GM12891 (cell line): ENCODE data around the gene BLOC1S6.

Experiments
- DNase-seq: peaks from one replicate; pipeline ENCODE4 v3.0.0; 2011; ENCODE audit warnings: low spot score; ENCODE audit not compliant: insufficient read length
- FAIRE-seq: peaks from 2 replicates; lab custom pipeline; 2011; peaks lifted over from hg19 to GRCh38; lab: Jason Lieb, UNC
- PAX5 ChIP-seq: IDR thresholded peaks from 2 replicates; pipeline ENCODE4 v1.6.1; 2011; ENCODE audit warnings: low read length, moderate library complexity, mild to moderate bottlenecking; ENCODE audit not compliant: insufficient read depth, severe bottlenecking
- POLR2A ChIP-seq: IDR thresholded peaks from 2 replicates; pipeline ENCODE4 v1.6.1; 2011; ENCODE audit warnings: low read depth, low read length, control low read depth
- POLR2AphosphoS5 ChIP-seq: IDR thresholded peaks from 2 replicates; pipeline ENCODE4 v1.6.1; 2011; ENCODE audit warnings: low read depth, low read length, control low read depth
- POU2F2 ChIP-seq: IDR thresholded peaks from 2 replicates; pipeline ENCODE4 v1.6.1; 2011; ENCODE audit warnings: low read depth, mild to moderate bottlenecking, control low read depth, low read length, moderate library complexity
- SPI1 ChIP-seq: IDR thresholded peaks from 2 replicates; pipeline ENCODE4 v1.6.1; 2011; ENCODE audit warnings: low read depth, low read length, control low read depth
- TAF1 ChIP-seq: IDR thresholded peaks from 2 replicates; pipeline ENCODE4 v1.6.1; 2011; ENCODE audit warnings: low read depth, low read length, control low read depth

The BLOC1S6 gene

DNA sequence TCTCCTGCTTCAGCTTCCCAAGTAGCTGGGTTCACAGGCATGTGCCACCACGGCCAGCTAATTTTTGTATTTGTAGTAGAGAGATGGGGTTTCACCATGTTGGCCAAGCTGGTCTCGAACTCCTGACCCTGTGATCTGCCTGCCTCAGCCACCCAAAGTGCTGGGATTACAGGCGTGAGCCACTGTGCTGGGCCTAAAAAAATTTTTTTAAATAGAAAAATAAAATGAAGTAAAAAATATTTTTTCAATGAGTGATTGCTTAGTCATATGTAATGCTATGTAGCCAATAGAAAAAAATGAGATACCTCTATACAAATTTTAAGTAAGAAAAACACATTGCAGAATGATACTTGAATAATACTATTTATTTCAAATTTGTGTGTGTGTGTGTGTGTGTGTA, 36.7 kb upstream of the BLOC1S6 start:
- FAIRE-seq (no peak), DNase-seq (no peak)
- no peak for TF ChIP-seq TAF1
- no peak for TF ChIP-seq POLR2A
- no peak for TF ChIP-seq SPI1
- no peak for TF ChIP-seq PAX5
- TF ChIP-seq POLR2AphosphoS5: no peak
- TF ChIP-seq POU2F2: no peak

DNA sequence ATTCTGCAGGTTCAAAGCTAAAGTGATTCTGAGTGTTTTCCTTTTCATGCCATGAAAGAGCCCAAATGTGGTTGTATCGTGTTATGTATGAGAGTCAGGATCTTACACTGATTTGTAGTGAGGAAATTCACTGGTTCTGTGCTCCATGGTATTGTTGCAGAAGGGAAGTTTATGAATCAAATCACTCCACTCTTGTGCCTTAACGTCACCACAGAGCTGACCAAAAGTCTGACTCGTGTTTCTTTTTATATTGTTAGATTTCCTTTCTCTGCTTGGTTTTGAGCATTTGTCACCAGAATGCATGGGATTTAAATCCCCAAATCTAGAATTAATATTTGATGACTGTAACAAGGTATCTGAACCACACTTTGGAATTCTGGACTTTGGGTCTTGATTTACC, 35.5 kb upstream of the BLOC1S6 start:
- FAIRE-seq: no peak
- no peak for DNase-seq
- TF ChIP-seq SPI1: no peak
- TF ChIP-seq POLR2AphosphoS5: no peak
- TF ChIP-seq POLR2A: no peak
- no peak for TF ChIP-seq PAX5

DNA sequence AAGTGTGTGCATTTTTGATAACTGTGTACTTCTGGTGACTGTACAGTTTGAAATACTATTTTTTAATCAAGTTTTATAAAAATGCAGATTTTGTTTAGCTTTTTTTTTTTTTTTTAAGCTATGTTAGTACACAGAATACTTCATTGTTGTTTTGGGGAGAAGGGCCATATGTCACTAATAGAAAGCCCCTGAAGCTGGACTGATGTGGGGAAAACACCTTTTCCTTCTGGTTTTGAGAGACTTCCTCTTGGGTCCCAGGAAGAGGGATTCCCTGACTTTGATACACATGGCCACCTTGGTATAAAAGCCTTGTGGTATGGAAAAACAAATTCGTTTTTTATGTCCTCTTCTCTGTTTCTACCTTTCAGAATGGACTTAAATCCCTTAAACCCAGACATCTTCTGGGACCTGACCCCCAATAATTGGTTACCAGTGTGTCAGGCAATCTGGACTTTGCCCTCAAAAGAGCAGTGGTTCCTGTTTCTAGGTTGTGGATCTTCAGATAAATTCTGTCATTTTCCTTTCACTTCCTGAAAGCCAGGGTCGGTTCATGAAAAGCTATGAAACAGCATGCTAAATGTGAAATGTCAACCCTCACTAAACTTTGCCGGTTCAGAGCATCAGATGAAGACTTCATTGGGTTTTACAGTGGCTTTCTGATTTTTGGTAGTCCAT, 31.1 kb upstream of the BLOC1S6 start:
- no peak for DNase-seq
- peak; percentile 77 for TF ChIP-seq SPI1
- TF ChIP-seq POU2F2: no peak
- FAIRE-seq: no peak

DNA sequence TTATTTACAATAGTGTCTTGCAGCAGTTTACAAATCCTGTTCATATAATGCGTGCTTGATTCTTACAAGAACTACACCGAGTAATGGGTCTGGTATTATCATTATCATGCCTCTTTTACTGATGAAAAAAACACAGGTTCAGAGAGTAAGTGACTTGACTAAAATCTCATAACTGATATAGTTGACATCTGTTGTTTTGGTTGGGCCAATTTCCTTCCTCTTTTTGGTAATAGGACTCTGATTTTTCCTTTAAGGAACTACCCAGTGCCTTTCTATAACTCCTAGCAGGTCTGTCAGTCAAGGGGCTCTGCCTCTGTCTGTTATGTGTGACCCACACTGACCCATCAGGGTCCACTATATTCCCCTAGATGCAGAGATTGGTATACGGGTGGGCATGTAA, 14.6 kb upstream of the BLOC1S6 start:
- DNase-seq: no peak
- no peak for FAIRE-seq
- TF ChIP-seq POLR2AphosphoS5 (no peak), POLR2A (no peak), PAX5 (no peak), TAF1 (no peak), SPI1 (no peak), POU2F2 (no peak)

- FAIRE-seq: no peak
- TF ChIP-seq PAX5: no peak
- TF ChIP-seq SPI1: no peak
- DNase-seq: no peak
These were observed 13.1 kb upstream of the BLOC1S6 start for GRCh38 chr15:45573961-45574629.

DNA sequence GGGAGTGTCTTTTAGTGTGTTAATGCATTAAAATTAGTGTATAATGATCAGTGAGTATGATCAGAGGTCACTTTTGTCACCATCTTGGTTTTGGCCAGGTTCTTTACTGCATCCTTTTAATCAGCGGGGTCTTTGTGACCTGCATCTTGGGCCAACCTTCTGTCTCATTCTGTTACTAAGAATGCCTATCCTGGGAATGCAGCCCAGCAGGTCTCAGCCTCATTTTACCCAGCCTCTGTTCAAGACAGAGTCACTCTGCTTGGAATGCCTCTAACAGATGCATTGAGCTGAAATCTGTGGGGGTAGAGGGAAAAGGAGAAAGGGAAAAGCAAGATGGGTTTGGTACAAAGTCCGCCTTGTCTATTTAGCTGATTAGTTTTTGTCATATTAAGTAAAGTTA, 5.3 kb upstream of the BLOC1S6 start:
- FAIRE-seq: no peak
- TF ChIP-seq POLR2AphosphoS5 (no peak), POU2F2 (no peak), SPI1 (no peak), POLR2A (no peak), PAX5 (no peak), TAF1 (no peak)
- DNase-seq: no peak

DNA sequence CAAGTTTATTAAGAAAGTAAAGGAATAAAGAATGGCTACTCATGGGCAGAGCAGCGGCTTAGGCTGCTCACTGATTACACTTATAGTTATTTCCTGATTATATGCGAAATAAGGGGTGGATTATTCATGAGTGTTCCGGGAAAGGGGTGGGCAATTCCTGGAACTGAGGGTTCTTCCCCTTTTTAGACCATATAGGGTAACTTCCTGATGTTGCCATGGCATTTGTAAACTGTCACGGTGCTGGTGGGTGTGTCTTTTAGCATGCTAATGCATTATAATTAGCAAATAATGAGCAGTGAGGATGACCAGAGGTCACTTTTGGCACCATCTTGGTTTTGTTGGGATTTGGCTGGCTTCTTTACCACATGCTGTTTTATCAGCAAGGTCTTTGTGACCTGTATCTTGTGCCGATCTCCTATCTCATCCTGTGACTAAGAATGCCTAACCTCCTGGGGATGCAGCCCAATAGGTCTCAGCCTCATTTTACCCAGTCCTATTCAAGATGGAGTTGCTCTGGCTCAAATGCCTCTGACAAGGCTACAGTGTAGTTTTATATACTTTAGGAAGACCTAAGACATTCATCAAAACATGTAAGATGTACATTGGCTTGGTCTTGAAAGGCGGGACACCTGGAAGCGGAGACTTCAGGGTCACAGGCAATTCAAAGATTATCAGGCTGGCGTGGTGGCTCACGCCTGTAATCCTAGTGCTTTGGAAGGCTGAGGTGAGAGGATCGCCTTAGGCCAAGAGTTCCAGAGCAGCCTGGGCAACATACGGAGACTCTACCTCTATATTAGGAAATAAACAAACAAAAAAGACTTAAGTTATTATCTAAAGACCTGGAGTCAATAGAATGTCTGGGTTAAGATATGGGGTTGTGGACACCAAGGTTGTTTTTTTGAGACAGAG, 3.2 kb upstream of the BLOC1S6 start:
- DNase-seq (no peak), FAIRE-seq (no peak)
- TF ChIP-seq SPI1 (no peak), TAF1 (no peak), POU2F2 (no peak), POLR2A (no peak), PAX5 (no peak), POLR2AphosphoS5 (no peak)

- FAIRE-seq: no peak
- TF ChIP-seq TAF1 (no peak), POLR2AphosphoS5 (no peak), POU2F2 (no peak), PAX5 (no peak), SPI1 (no peak), POLR2A (no peak)
These were observed 1.9 kb upstream of the BLOC1S6 start for GRCh38 chr15:45585069-45585791.

DNA sequence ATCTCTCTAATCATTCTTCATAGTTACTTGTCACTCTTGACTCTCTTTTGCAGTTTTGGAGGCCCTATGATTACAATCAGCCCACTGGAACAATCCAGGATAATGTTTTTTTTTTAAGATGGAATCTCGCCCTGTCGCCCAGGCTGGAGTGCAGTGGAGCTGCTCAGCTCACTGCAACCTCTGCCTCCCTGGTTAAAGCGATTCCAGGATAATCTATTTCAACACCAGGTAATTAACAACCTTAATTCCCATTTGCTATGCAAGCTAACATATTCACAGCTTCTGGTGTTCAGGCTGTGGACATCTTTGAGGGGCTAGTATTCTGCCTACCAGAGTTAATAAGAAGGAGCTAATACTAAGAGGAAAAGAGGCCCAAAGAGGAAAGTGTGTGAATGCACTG, 1.1 kb upstream of the BLOC1S6 start:
- FAIRE-seq: no peak
- DNase-seq: no peak
- no peak for TF ChIP-seq SPI1
- TF ChIP-seq POLR2A: no peak
- TF ChIP-seq TAF1: no peak

More at GRCh38 chr15:45585069-45585791, 1.9 kb upstream of the BLOC1S6 start:
- no peak for DNase-seq
